ENCODE data around the gene INSIG1.

GRCh38 chr7:155346285-155346684 lies 48.6 kb downstream of the INSIG1 start:
- no peak for TF ChIP-seq CTCF (conservative IDR thresholded peaks at IDR 0.05 in 1 of 2, IDR thresholded peaks at IDR 0.05 in 1 of 2; ENCODE audit: extremely low read depth in 1 of 2, insufficient read depth in 1 of 2, low read depth in 1 of 2, low read length in 2 of 2)
- no peak for TF ChIP-seq EZH2 (IDR thresholded peaks at IDR 0.05; ENCODE audit: borderline replicate concordance, low read length)

Data from mammary epithelial cell (primary cell).